Measurements from ENCODE around the gene IMMP1L. TPM values are rescaled to one million over a fixed set of nuclear protein-coding genes. Genes with fewer than 3 reads are reported as not detected.

The IMMP1L gene
- total and polyA plus RNA-seq, 2 experiments from 2014 or later = 8.8 to 19.9 TPM

GRCh38 chr11:31480930-31481329 lies 28.5 kb downstream of the IMMP1L start:
- 93 to 100% methylated on average over 3 of the region's 3 CpGs for WGBS, 2 experiments (ENCODE audit: low coverage in 1 of 2, low lambda C conversion rate in 2 of 2, missing lambda C conversion rate in 2 of 2)
- Histone ChIP-seq H3K9me2 (ENCODE audit: insufficient read depth) (no peaks in the 10 kb centered on the region), H3K4me2 (ENCODE audit: unreplicated experiment) (no peak overlapping the region), H3K9ac (no peak overlapping the region), H3K9me3 (ENCODE audit: low read depth) (no peaks in the 10 kb centered on the region), H3K4me3 (no peak overlapping the region), H3K36me3 (ENCODE audit: low read depth) (no peaks in the 10 kb centered on the region), H3K27ac (no peak overlapping the region), H3K79me2 (ENCODE audit: insufficient read depth) (no peaks in the 10 kb centered on the region), H2AFZ (no peak overlapping the region), H3K4me1 (ENCODE audit: insufficient read depth) (no peaks in the 10 kb centered on the region; the same call in 1 of the 2 replicates), H4K20me1 (ENCODE audit: insufficient read depth) (no peaks in the 10 kb centered on the region), H3F3A (ENCODE audit: insufficient read depth) (no peaks in the 10 kb centered on the region), H3K27me3 (replicated peaks; ENCODE audit: insufficient read depth) (no peaks in the 10 kb centered on the region)
- no peak for TF ChIP-seq EZH2phosphoT487 (IDR thresholded peaks at IDR 0.05; ENCODE audit: insufficient read depth, low read depth)
- TF ChIP-seq EZH2 (IDR thresholded peaks at IDR 0.05; ENCODE audit: insufficient read depth, poor library complexity, severe bottlenecking) = no peak
- in situ Hi-C loops (cut with MboI) = loop anchor here (25.0 kb wide), 2 partner anchors 381 to 481 kb away; no protein-coding TSS in a partner anchor
- DNase-seq = no peak

GRCh38 chr11:31479066-31479465 lies 30.4 kb downstream of the IMMP1L start:
- H3K9me2 ChIP-seq (ENCODE audit: insufficient read depth) = no peaks in the 10 kb centered on the region
- H3K4me2 ChIP-seq (ENCODE audit: unreplicated experiment) = no peak overlapping the region
- no peak for TF ChIP-seq EZH2phosphoT487 (IDR thresholded peaks at IDR 0.05; ENCODE audit: insufficient read depth, low read depth)
- no peak for TF ChIP-seq EZH2 (IDR thresholded peaks at IDR 0.05; ENCODE audit: insufficient read depth, poor library complexity, severe bottlenecking)
- H3K36me3 ChIP-seq (ENCODE audit: low read depth) = no peaks in the 10 kb centered on the region
- no peak for DNase-seq
- no peak overlapping the region for H3K4me3 ChIP-seq
- no peaks in the 10 kb centered on the region for H3K27me3 ChIP-seq (replicated peaks; ENCODE audit: insufficient read depth)
- H2AFZ ChIP-seq = no peak overlapping the region
- no peak overlapping the region for H3K9ac ChIP-seq
- in situ Hi-C loops (cut with MboI) = loop anchor here (25.0 kb wide), 2 partner anchors 383 to 483 kb away; no protein-coding TSS in a partner anchor
- 64 to 70% methylated on average over 4 of the region's 4 CpGs for WGBS, 2 experiments (ENCODE audit: low coverage in 1 of 2, low lambda C conversion rate in 2 of 2, missing lambda C conversion rate in 2 of 2)
- H3K4me1 ChIP-seq (ENCODE audit: insufficient read depth) = no peaks in the 10 kb centered on the region
- H3F3A ChIP-seq (ENCODE audit: insufficient read depth) = no peaks in the 10 kb centered on the region
- no peaks in the 10 kb centered on the region for H3K79me2 ChIP-seq (ENCODE audit: insufficient read depth)
- no peaks in the 10 kb centered on the region for H3K9me3 ChIP-seq (ENCODE audit: low read depth)
- H3K27ac ChIP-seq = no peak overlapping the region
- no peaks in the 10 kb centered on the region for H4K20me1 ChIP-seq (ENCODE audit: insufficient read depth)

- Histone ChIP-seq H4K20me1 (ENCODE audit: insufficient read depth) (no peaks in the 10 kb centered on the region), H3K27ac (no peak overlapping the region), H3K4me3 (no peak overlapping the region), H2AFZ (no peak overlapping the region), H3K9me2 (ENCODE audit: insufficient read depth) (no peaks in the 10 kb centered on the region), H3K79me2 (ENCODE audit: insufficient read depth) (no peaks in the 10 kb centered on the region), H3K9ac (no peak overlapping the region), H3K4me2 (ENCODE audit: unreplicated experiment) (no peak overlapping the region), H3K36me3 (ENCODE audit: low read depth) (no peaks in the 10 kb centered on the region), H3K27me3 (replicated peaks; ENCODE audit: insufficient read depth) (no peaks in the 10 kb centered on the region), H3K4me1 (ENCODE audit: insufficient read depth) (no peaks in the 10 kb centered on the region), H3F3A (ENCODE audit: insufficient read depth) (no peaks in the 10 kb centered on the region), H3K9me3 (ENCODE audit: low read depth) (no peaks in the 10 kb centered on the region)
- WGBS, 2 experiments (ENCODE audit: low coverage in 1 of 2, low lambda C conversion rate in 2 of 2, missing lambda C conversion rate in 2 of 2) = 96 to 97% methylated on average over 2 of the region's 2 CpGs
- TF ChIP-seq EZH2 (IDR thresholded peaks at IDR 0.05; ENCODE audit: insufficient read depth, poor library complexity, severe bottlenecking) (no peak), EZH2phosphoT487 (IDR thresholded peaks at IDR 0.05; ENCODE audit: insufficient read depth, low read depth) (no peak)
- in situ Hi-C loops (cut with MboI) = loop anchor here (25.0 kb wide), 2 partner anchors 384 to 484 kb away; no protein-coding TSS in a partner anchor
- no peak for DNase-seq
Measured at GRCh38 chr11:31478223-31478590, 31.2 kb downstream of the IMMP1L start.

GRCh38 chr11:31477528-31478222 lies 31.7 kb downstream of the IMMP1L start:
- H3K4me3 ChIP-seq = no peak overlapping the region
- H3K9me2 ChIP-seq (ENCODE audit: insufficient read depth) = no peaks in the 10 kb centered on the region
- no peak for DNase-seq
- 90 to 91% methylated on average over 6 of the region's 6 CpGs for WGBS, 2 experiments (ENCODE audit: low coverage in 1 of 2, low lambda C conversion rate in 2 of 2, missing lambda C conversion rate in 2 of 2)
- H3K9me3 ChIP-seq (ENCODE audit: low read depth) = no peaks in the 10 kb centered on the region
- TF ChIP-seq EZH2phosphoT487 (IDR thresholded peaks at IDR 0.05; ENCODE audit: insufficient read depth, low read depth) (no peak), EZH2 (IDR thresholded peaks at IDR 0.05; ENCODE audit: insufficient read depth, poor library complexity, severe bottlenecking) (no peak)
- no peaks in the 10 kb centered on the region for H3K4me1 ChIP-seq (ENCODE audit: insufficient read depth)
- H3K27me3 ChIP-seq (replicated peaks; ENCODE audit: insufficient read depth) = no peaks in the 10 kb centered on the region
- no peaks in the 10 kb centered on the region for H4K20me1 ChIP-seq (ENCODE audit: insufficient read depth)
- no peaks in the 10 kb centered on the region for H3F3A ChIP-seq (ENCODE audit: insufficient read depth)
- no peak overlapping the region for H2AFZ ChIP-seq
- no peak overlapping the region for H3K27ac ChIP-seq
- H3K36me3 ChIP-seq (ENCODE audit: low read depth) = no peaks in the 10 kb centered on the region
- in situ Hi-C loops (cut with MboI) = loop anchor here (25.0 kb wide), 2 partner anchors 385 to 485 kb away; no protein-coding TSS in a partner anchor
- no peaks in the 10 kb centered on the region for H3K79me2 ChIP-seq (ENCODE audit: insufficient read depth)
- no peak overlapping the region for H3K4me2 ChIP-seq (ENCODE audit: unreplicated experiment)
- H3K9ac ChIP-seq = no peak overlapping the region
